ENCODE measurements around the gene TPRA1. TPM values are rescaled to one million over a fixed set of nuclear protein-coding genes. Genes with fewer than 3 reads are reported as not detected.

Gene TPRA1
- total RNA-seq, 1 experiment from 2014 or later = 35.1 TPM

DNA sequence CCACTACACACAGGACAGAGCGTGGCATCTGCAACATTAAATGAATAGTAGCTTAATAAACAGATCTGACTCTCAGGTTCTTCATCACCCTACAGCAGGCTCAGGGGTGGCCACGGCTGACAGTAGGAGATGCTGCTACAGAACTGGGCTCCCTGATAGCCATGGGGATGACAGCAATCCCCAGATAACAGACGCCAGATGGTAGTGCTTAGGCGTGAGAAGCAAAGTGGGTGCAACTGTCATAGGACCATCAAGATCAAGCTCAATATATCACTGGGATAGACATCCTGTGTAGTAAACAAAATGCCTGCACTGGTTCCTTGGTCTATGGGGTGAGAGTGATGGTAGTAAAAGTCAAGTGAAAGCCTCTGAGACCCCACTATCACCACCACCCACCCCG lies 2.6 kb upstream of the TPRA1 start:
- Histone ChIP-seq H3K4me2 (ENCODE audit: low read length) (no peak overlapping the region), H3K4me1 (ENCODE audit: control insufficient read depth in 1 of 2, insufficient read depth in 2 of 2, low read length in 2 of 2) (peaks cover 24 to 38% of the 10 kb centered on the region in 2 experiments), H3K9me3 (ENCODE audit: control insufficient read depth in 1 of 2, insufficient read depth in 1 of 2, low read depth in 1 of 2, low read length in 2 of 2) (no peaks in the 10 kb centered on the region), H3K4me3 (replicated peaks in 1 of 2; ENCODE audit: low read depth in 1 of 2, low read length in 2 of 2) (no peak overlapping the region), H3K36me3 (ENCODE audit: control insufficient read depth in 1 of 2, insufficient read depth in 2 of 2, low read length in 2 of 2) (no peaks in the 10 kb centered on the region), H3K79me2 (ENCODE audit: insufficient read depth, low read length) (peaks cover 22% of the 10 kb centered on the region), H3K27ac (ENCODE audit: low read depth, low read length) (no peak overlapping the region), H4K20me1 (ENCODE audit: insufficient read depth) (no peaks in the 10 kb centered on the region), H3K27me3 (ENCODE audit: insufficient read depth, low read length) (no peaks in the 10 kb centered on the region), H3K9me2 (ENCODE audit: insufficient read depth) (no peaks in the 10 kb centered on the region), H3K9ac (ENCODE audit: low read length) (no peak overlapping the region), H2AFZ (ENCODE audit: low read depth, low read length, poor library complexity, severe bottlenecking) (no peak overlapping the region)
- no peak for ATAC-seq
- ChIA-PET POLR2A (no interaction called here), RAD21 (ENCODE audit: low non-redundant PET in 1 of 2, low total read pairs in 2 of 2, uncharacterized antibody in 2 of 2, unreplicated experiment in 2 of 2) (no interaction called here), CTCF (no interaction called here)
- intact Hi-C loops (cut with micrococcal nuclease) = loop anchor here (10.0 kb wide), 2 partner anchors 462 to 542 kb away; partner anchors contain the start of gene SEC61A1
- TF ChIP-seq ZFX (IDR thresholded peaks at IDR 0.05) (no peak), EGR1 (IDR thresholded peaks at IDR 0.05; ENCODE audit: low read depth) (no peak), EZH2 (IDR thresholded peaks at IDR 0.05) (no peak), FOSL1 (IDR thresholded peaks at IDR 0.05; ENCODE audit: low read depth) (no peak), ELF1 (IDR thresholded peaks at IDR 0.05; ENCODE audit: borderline replicate concordance, low read depth) (no peak), TCF7L2 (IDR thresholded peaks at IDR 0.05; ENCODE audit: borderline replicate concordance, extremely low read depth, insufficient read depth, insufficient read length) (no peak), SRF (IDR thresholded peaks at IDR 0.05; ENCODE audit: low read depth) (no peak), SP1 (IDR thresholded peaks at IDR 0.05; ENCODE audit: low read depth) (no peak), CTCF (IDR thresholded peaks at IDR 0.05 in 2 of 3, conservative IDR thresholded peaks at IDR 0.05 in 1 of 3; ENCODE audit: borderline replicate concordance in 1 of 3, insufficient read depth in 1 of 3, low read depth in 2 of 3, low read length in 2 of 3) (no peak), JUND (IDR thresholded peaks at IDR 0.05) (no peak), CEBPB (IDR thresholded peaks at IDR 0.05; ENCODE audit: low read depth) (no peak), EZH2phosphoT487 (IDR thresholded peaks at IDR 0.05; ENCODE audit: borderline replicate concordance) (no peak), CBX3 (IDR thresholded peaks at IDR 0.05; ENCODE audit: low read depth) (no peak), SIN3A (IDR thresholded peaks at IDR 0.05; ENCODE audit: low read depth) (no peak), YY1 (IDR thresholded peaks at IDR 0.05; ENCODE audit: extremely low read depth, insufficient replicate concordance, low read depth, low read length) (no peak), POLR2AphosphoS5 (IDR thresholded peaks at IDR 0.05; ENCODE audit: low read depth, low read length) (no peak)
- TF ChIP-seq, protein P1, sequence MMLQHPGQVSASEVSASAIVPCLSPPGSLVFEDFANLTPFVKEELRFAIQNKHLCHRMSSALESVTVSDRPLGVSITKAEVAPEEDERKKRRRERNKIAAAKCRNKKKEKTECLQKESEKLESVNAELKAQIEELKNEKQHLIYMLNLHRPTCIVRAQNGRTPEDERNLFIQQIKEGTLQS (IDR thresholded peaks at IDR 0.05) = no peak
- TF ChIP-seq, protein P2, sequence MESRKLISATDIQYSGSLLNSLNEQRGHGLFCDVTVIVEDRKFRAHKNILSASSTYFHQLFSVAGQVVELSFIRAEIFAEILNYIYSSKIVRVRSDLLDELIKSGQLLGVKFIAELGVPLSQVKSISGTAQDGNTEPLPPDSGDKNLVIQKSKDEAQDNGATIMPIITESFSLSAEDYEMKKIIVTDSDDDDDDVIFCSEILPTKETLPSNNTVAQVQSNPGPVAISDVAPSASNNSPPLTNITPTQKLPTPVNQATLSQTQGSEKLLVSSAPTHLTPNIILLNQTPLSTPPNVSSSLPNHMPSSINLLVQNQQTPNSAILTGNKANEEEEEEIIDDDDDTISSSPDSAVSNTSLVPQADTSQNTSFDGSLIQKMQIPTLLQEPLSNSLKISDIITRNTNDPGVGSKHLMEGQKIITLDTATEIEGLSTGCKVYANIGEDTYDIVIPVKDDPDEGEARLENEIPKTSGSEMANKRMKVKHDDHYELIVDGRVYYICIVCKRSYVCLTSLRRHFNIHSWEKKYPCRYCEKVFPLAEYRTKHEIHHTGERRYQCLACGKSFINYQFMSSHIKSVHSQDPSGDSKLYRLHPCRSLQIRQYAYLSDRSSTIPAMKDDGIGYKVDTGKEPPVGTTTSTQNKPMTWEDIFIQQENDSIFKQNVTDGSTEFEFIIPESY (IDR thresholded peaks at IDR 0.05; ENCODE audit: extremely low read depth, insufficient replicate concordance, low read length) = no peak
- TF ChIP-seq, protein P3, sequence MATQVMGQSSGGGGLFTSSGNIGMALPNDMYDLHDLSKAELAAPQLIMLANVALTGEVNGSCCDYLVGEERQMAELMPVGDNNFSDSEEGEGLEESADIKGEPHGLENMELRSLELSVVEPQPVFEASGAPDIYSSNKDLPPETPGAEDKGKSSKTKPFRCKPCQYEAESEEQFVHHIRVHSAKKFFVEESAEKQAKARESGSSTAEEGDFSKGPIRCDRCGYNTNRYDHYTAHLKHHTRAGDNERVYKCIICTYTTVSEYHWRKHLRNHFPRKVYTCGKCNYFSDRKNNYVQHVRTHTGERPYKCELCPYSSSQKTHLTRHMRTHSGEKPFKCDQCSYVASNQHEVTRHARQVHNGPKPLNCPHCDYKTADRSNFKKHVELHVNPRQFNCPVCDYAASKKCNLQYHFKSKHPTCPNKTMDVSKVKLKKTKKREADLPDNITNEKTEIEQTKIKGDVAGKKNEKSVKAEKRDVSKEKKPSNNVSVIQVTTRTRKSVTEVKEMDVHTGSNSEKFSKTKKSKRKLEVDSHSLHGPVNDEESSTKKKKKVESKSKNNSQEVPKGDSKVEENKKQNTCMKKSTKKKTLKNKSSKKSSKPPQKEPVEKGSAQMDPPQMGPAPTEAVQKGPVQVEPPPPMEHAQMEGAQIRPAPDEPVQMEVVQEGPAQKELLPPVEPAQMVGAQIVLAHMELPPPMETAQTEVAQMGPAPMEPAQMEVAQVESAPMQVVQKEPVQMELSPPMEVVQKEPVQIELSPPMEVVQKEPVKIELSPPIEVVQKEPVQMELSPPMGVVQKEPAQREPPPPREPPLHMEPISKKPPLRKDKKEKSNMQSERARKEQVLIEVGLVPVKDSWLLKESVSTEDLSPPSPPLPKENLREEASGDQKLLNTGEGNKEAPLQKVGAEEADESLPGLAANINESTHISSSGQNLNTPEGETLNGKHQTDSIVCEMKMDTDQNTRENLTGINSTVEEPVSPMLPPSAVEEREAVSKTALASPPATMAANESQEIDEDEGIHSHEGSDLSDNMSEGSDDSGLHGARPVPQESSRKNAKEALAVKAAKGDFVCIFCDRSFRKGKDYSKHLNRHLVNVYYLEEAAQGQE (IDR thresholded peaks at IDR 0.05; ENCODE audit: low read depth) = no peak
- TF ChIP-seq, protein P4, sequence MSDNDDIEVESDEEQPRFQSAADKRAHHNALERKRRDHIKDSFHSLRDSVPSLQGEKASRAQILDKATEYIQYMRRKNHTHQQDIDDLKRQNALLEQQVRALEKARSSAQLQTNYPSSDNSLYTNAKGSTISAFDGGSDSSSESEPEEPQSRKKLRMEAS (IDR thresholded peaks at IDR 0.05) = no peak
- no peak for DNase-seq (ENCODE audit: low read depth, low spot score)
- BruUV-seq (replicated peaks) = no TSS peak
